GM21737 (cell line): ENCODE measurements around the gene CDHR1.

Experiments
- ATAC-seq: cut with Tn5 transposase; IDR thresholded peaks from one replicate; pipeline ENCODE4 v1.9.1; 2021; ENCODE audit warnings: mild to moderate bottlenecking, moderate library complexity; ENCODE audit not compliant: unreplicated experiment

The CDHR1 gene

GRCh38 chr10:84261236-84261915 lies 67.0 kb downstream of the CDHR1 start:
- ATAC-seq, result no peak

- no peak for ATAC-seq
Measured at GRCh38 chr10:84262190-84262956, 68.0 kb downstream of the CDHR1 start.

- no peak for ATAC-seq
Measured at GRCh38 chr10:84263716-84264115, 69.4 kb downstream of the CDHR1 start.

GRCh38 chr10:84264611-84265141 lies 70.3 kb downstream of the CDHR1 start:
- peak; percentile 96 for ATAC-seq

- ATAC-seq, result no peak
Measured at GRCh38 chr10:84265418-84265817, 71.1 kb downstream of the CDHR1 start.

GRCh38 chr10:84267503-84268126 lies 73.3 kb downstream of the CDHR1 start:
- no peak for ATAC-seq

- ATAC-seq, result no peak
Measured at GRCh38 chr10:84269162-84269561, 74.8 kb downstream of the CDHR1 start.
